ENCODE results near the gene NOS3. TPM values are rescaled to one million over a fixed set of nuclear protein-coding genes. Genes with fewer than 3 reads are reported as not detected.

The NOS3 gene
- total and polyA plus RNA-seq, 9 of the 15 experiments (the other 6 are each of a cell fraction or from before 2014, with no cell fraction given), result 1.1 to 121 (median 23.6) TPM

- peak; percentile 9 for TF ChIP-seq ZNF592 (IDR thresholded peaks at IDR 0.05)
- no peak for TF ChIP-seq USF2 (CRISPR knock-in tag; IDR thresholded peaks at IDR 0.05)
- TF ChIP-seq E4F1 (CRISPR knock-in tag; IDR thresholded peaks at IDR 0.05; ENCODE audit: borderline replicate concordance), result no peak
- TF ChIP-seq E2F1 (CRISPR knock-in tag; IDR thresholded peaks at IDR 0.05), result no peak
- TF ChIP-seq STAT5B (CRISPR knock-in tag; IDR thresholded peaks at IDR 0.05), result no peak
- no peak for TF ChIP-seq PHTF2 (CRISPR knock-in tag; IDR thresholded peaks at IDR 0.05)
- no peak for TF ChIP-seq OTX1 (CRISPR knock-in tag; IDR thresholded peaks at IDR 0.05)
- TF ChIP-seq ZNF431 (CRISPR knock-in tag; IDR thresholded peaks at IDR 0.05), result 0 out of 2 replicates have a peak, but pooled peaks have one; percentile 11
- TF ChIP-seq STAG1 (CRISPR knock-in tag; IDR thresholded peaks at IDR 0.05; ENCODE audit: borderline replicate concordance), result peak; percentile 55; the same call in 1 of the 2 replicates
- TF ChIP-seq ELF4 (CRISPR knock-in tag; IDR thresholded peaks at IDR 0.05), result no peak
- TF ChIP-seq MCM5 (IDR thresholded peaks at IDR 0.05; ENCODE audit: low read depth), result no peak
- no peak for TF ChIP-seq CHD1 (IDR thresholded peaks at IDR 0.05; ENCODE audit: low read length)
- no peak for TF ChIP-seq ZNF518B (CRISPR knock-in tag; IDR thresholded peaks at IDR 0.05)
- no peak for TF ChIP-seq ZNF507 (tag; conservative IDR thresholded peaks at IDR 0.05)
- TF ChIP-seq ZNF311 (CRISPR knock-in tag; IDR thresholded peaks at IDR 0.05), result no peak
- TF ChIP-seq C11orf30 (IDR thresholded peaks at IDR 0.05; ENCODE audit: low read depth), result no peak
Measured at GRCh38 chr7:151009327-151010036, 18.7 kb downstream of the NOS3 start (continued).

Measured in K562 (cell line).